NCI-H1092 treated with DMSO at 0.1 percent for 48 hours (cell line): ENCODE measurements around the gene MNS1.
"Not testable (repeated sequence)": the region's sequence is repeated elsewhere in the genome, so short reads cannot be mapped to it uniquely, and the experiment has no call there.

ENCODE experiments used
- DNase-seq: peaks from one replicate; lab custom pipeline; 2025; lab: John Stamatoyannopoulos, UW

The MNS1 gene

DNA sequence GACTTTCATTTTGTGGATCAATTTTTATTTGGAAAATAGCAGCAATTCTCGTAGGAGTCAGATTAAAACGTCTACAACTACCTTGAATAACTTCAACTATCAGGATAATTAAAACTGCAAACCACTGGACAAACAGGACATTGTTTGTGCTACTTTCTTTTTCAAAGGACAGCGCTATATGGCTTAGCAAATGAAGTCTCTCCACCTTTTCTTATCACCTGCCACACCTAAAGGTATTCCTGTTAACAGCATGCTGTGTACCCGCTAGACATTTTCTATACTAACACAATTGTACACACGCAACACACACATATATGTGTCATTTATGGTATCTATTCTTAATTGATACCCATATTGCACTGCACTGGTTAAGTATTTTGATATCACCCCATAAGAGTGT lies 19.2 kb downstream of the MNS1 start:
- no peak for DNase-seq

- DNase-seq = no peak
Measured at GRCh38 chr15:56442354-56442753, 22.6 kb downstream of the MNS1 start.

DNA sequence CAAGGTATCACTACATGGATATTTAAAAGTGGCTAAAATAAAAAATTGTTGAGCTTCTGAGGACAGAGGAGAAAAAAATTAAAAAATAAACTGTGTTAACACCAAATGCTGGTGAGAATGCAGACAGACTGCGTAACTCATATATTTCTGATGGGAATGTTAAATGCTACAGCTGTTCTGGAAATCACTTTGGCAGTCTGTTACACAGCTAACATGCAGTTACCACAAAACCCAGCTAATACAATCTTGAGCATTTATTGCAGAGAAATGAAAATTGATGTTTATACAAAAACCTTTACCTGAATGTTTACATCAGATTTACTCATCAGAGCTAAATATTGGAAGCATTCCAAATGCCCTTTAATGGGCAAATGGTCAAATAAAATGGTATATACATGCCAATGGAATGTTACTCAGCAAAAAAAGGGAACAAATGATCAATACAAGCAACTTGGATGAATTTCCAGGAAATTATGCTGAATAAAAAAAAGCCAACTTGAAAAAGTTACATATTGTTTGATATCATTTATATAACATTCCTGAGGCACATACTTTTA lies 24.6 kb downstream of the MNS1 start:
- no peak for DNase-seq

GRCh38 chr15:56432304-56432703 lies 32.6 kb downstream of the MNS1 start:
- DNase-seq = no peak

DNA sequence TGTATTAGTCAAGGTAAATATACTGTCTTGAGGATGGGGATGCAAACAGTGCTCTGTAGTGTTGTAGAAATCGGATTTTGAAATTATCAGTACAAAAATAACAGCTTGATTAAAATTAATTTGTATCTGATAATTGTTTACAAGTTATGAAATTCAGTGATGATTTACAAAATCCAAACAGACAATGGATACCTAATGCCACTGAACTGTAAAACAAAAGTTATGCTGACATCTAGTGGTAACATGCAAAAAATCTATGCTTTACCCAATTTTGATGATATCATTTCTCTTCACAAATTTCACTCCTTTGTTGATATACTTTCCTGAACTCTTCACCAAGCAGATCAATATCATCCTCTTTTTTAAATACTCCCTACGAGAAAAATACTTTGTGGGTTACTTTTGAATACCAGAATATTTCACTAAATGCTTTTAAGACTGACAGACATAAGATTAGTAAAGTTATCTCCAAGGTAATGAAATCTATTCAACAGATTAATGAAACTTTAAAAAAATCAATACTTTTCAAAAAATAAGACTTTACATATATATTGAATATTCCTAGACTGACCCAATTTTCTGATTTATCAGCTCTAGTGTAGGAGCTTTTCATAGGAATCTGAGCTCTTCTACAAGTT lies 36.0 kb downstream of the MNS1 start:
- DNase-seq = peak; percentile 27

- DNase-seq = no peak
Measured at GRCh38 chr15:56425976-56426375, 39.0 kb downstream of the MNS1 start.

DNA sequence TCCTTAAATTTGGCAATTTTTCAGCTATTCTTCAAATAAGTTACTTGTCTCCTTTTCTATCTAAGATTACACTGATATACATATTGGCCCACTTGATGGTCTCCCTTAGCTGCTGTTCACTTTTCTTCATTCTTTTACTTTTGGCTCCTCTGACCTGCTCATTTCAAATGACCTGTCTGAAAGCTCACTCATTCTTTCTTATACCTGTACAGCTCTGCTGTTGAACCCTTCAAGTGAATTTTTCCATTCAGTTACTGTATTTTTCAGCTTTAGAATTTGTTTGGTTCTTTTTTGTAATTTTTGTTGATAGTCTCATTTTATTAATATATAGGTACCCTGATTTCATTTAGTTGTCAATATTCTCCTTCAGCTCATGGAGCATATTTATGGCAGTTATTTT lies 39.7 kb downstream of the MNS1 start:
- no peak for DNase-seq

DNA sequence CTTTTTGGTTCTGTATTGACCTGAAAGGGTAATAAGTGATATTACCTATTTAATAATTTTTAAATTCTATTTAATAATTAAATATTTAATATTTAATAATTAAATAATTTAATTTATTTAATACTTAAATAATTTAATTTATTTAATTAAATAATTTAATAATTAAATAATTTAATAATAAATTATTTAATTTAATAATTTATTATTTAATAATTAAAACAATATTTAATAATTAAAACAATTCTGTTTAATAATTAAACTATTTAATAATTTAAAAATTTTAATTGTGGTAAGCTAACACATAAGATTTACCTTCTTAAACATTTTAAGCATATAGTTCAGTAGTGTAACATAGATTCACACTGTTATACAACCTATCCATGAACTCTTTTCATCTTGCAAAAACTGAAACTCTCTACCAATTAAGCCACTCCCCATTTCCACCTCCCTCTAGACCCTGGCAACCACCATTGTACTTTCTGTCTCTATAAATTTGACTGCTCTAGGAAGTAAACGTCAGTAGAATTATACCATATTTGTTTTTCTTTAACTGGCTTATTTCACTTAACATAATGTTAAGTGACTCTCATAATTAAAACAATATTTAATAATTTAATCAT lies 51.7 kb downstream of the MNS1 start:
- not testable (repeated sequence) for DNase-seq

GRCh38 chr15:56411122-56411749 lies 53.7 kb downstream of the MNS1 start:
- DNase-seq = no peak

GRCh38 chr15:56410721-56411120 lies 54.2 kb downstream of the MNS1 start:
- no peak for DNase-seq

DNA sequence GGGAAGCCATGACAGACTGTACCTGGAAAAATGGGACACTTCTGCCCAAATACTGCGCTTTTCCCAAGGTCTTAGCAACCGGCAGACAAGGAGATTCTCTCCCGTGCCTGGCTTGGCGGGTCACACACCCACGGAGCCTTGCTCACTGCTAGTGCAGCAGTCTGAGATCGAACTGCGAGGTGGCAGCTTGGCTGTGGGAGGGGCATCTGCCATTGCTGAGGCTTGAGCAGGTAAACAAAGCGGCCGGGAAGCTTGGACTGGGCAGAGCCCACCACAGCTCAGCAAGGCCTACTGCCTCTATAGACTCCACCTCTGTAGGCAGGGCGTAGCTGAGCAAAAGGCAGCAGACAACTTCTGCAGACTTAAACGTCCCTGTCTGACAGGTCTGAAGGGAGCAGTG lies 65.7 kb downstream of the MNS1 start:
- DNase-seq = not testable (repeated sequence)

DNA sequence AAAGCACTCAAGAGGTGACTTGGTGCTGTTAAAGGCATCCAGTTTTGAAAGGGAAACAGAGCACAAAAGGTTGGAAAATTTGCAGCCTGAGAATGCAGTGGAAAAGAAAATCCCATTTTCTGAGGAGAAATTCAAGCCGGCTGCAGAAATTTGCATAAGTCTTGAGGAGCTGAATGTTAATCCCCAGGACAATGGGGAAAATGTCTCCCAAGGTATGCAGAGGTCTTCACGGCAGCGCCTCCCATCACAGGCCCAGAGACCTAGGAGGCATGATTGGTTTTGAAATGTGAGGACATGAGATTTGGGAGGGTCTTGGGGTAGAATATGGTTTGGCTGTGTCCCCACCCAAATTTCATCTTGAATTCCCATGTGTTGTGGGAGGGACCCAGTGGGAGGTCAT lies 67.6 kb downstream of the MNS1 start:
- DNase-seq = not testable (repeated sequence)

- no peak for DNase-seq
Measured at GRCh38 chr15:56394909-56395308, 70.0 kb downstream of the MNS1 start.

GRCh38 chr15:56393277-56393676 lies 71.7 kb downstream of the MNS1 start:
- no peak for DNase-seq

GRCh38 chr15:56390739-56391267 lies 74.1 kb downstream of the MNS1 start:
- no peak for DNase-seq

DNA sequence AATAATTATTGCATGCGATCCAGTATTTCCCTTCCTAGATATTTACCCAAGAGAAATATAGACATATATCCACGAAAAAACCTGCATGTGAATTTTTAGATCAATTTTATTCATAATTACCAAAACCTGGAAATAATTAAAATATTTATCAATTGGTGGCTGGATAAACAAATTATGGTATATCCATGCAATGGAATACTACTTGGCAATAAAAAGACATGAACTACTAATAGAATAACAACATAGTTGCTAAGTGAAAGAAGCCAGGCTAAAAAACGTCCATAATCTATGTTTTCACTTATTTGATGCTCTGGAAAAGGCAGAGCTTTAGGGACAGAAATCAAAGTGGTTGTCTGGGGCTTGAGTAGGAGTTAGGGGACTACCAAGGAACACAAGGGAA lies 79.0 kb downstream of the MNS1 start:
- no peak for DNase-seq

DNA sequence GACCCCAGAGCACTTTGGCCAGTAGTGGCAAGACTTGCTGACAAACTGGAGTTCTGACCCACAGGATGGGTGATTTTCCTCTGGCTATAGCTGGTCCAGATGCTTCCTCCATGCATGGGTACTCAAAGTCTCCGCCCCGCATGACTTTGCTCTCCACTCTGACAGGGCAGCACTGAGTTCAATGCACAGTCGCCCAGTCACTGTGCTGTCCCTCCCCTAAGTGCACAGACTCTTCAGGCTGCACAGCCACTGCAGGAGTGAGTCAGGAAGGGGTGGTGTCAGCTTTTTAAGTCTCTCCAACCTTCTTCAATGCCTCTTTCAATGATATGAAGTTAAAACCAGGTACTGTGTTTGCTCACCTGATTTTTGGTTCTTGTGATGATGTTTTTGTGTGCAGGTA lies 81.9 kb downstream of the MNS1 start:
- no peak for DNase-seq
